Activated CD4-positive, alpha-beta T cell treated with anti-CD3 and anti-CD28 coated beads, Interleukin-10, Interleukin-2, amounts not matched to agents 100 ng/mL and 50 ng/mL, durations not matched to agents 16 hours and 8 hours (primary cell): ENCODE measurements around the gene PPFIA4.
A peak's percentile ranks its signal among the peaks of the same experiment; 100 is the strongest.
"Not testable (repeated sequence)": the region's sequence is repeated elsewhere in the genome, so short reads cannot be mapped to it uniquely, and the experiment has no call there.

Source experiments
- DNase-seq: peaks from one replicate; pipeline ENCODE4 v3.0.0-alpha.2; 2020

PPFIA4 gene

GRCh38 chr1:203017692-203018091, 8.6 kb upstream of the PPFIA4 start:
- no peak for DNase-seq

- not testable (repeated sequence) for DNase-seq
These were observed 3.4 kb upstream of the PPFIA4 start for GRCh38 chr1:203022855-203023254.

- DNase-seq, result no peak
These were observed 633 bp upstream of the PPFIA4 start for GRCh38 chr1:203025686-203026030.

- DNase-seq, result no peak
These were observed 674 bp downstream of the PPFIA4 start for GRCh38 chr1:203026666-203027663.

- DNase-seq, result no peak
These were observed 1.9 kb downstream of the PPFIA4 start for GRCh38 chr1:203028067-203028783.

- no peak for DNase-seq
These were observed 2.7 kb downstream of the PPFIA4 start for GRCh38 chr1:203028784-203029553.

- no peak for DNase-seq
These were observed 5.2 kb downstream of the PPFIA4 start for GRCh38 chr1:203031467-203031866.

- DNase-seq, result no peak
These were observed 7.0 kb downstream of the PPFIA4 start for GRCh38 chr1:203033287-203033686.

GRCh38 chr1:203033917-203034316, 7.6 kb downstream of the PPFIA4 start:
- DNase-seq, result no peak

GRCh38 chr1:203034422-203035110, 8.3 kb downstream of the PPFIA4 start:
- no peak for DNase-seq

- no peak for DNase-seq
These were observed 9.1 kb downstream of the PPFIA4 start for GRCh38 chr1:203035111-203036000.

- no peak for DNase-seq
These were observed 9.8 kb downstream of the PPFIA4 start for GRCh38 chr1:203036135-203036534.

- no peak for DNase-seq
These were observed 10.2 kb downstream of the PPFIA4 start for GRCh38 chr1:203036537-203036936.

GRCh38 chr1:203037509-203038190, 11.4 kb downstream of the PPFIA4 start:
- no peak for DNase-seq

GRCh38 chr1:203038217-203038741, 12.0 kb downstream of the PPFIA4 start:
- DNase-seq, result no peak

- peak; percentile 67 for DNase-seq
These were observed 12.8 kb downstream of the PPFIA4 start for GRCh38 chr1:203038891-203039608.

GRCh38 chr1:203039609-203040512, 13.6 kb downstream of the PPFIA4 start:
- no peak for DNase-seq

- no peak for DNase-seq
These were observed 14.4 kb downstream of the PPFIA4 start for GRCh38 chr1:203040513-203041275.
